HCT116 (cell line): ENCODE results near the gene CMTM8. TPM values are rescaled to one million over a fixed set of nuclear protein-coding genes. Genes with fewer than 3 reads are reported as not detected.

Source experiments
- ATAC-seq: fragments of 200-7000 bp; cut with Tn5 transposase; 2 replicates; pipeline ENCODE4 v1.9.1; 2020; ENCODE audit warnings: mild to moderate bottlenecking, moderate library complexity
- BruUV-seq: library from RNA; stranded (reverse); fragments of 400-500 nt; replicated peaks from 2 replicates; lab custom pipeline; 2021; lab: Mats Ljungman, UMichigan
- CTCF ChIA-PET: fragments of 300-600 bp; sonication (Branson Sonifier 250); formaldehyde crosslinking; loops from one replicate; lab custom pipeline; 2021; ENCODE audit warnings: antibody characterized with exemption; lab: Charles Lee
- POLR2A ChIA-PET: fragments of 300-600, 350-600 bp; sonication (Branson Sonifier 250); formaldehyde crosslinking; loops from one replicate; lab custom pipeline; 2021; ENCODE audit warnings: antibody characterized with exemption; lab: Charles Lee
- RAD21 ChIA-PET, 2 experiments: fragments of 300-600 bp; sonication (Branson Sonifier 250); formaldehyde crosslinking; loops; one replicate each; lab custom pipeline; 2023; ENCODE audit warnings: low total read pairs in 2 of 2; ENCODE audit not compliant: uncharacterized antibody in 2 of 2, unreplicated experiment in 2 of 2, low non-redundant PET in 1 of 2; lab: Charles Lee
- DNase-seq: peaks from one replicate; pipeline ENCODE4 v3.0.0-alpha.2; 2010; ENCODE audit warnings: low read depth, low spot score
- H2AFZ ChIP-seq: fragments of 200-600 bp; shearing (Covaris generic), sonication (generic); 2 replicates; pipeline ENCODE4 v1.6.1; 2017; ENCODE audit warnings: low read depth, mixed run types, mixed read lengths, antibody characterized with exemption, low read length; ENCODE audit not compliant: poor library complexity, severe bottlenecking
- H3K27ac ChIP-seq: 2 replicates; pipeline ENCODE4 v1.5.1; 2012; ENCODE audit warnings: low read depth, low read length
- H3K27me3 ChIP-seq: fragments of 200-600 bp; sonication (generic); 2 replicates; pipeline ENCODE4 v1.6.1; 2016; ENCODE audit warnings: mixed run types, low read length, mixed read lengths; ENCODE audit not compliant: insufficient read depth
- H3K36me3 ChIP-seq, 2 experiments: fragments of 200-500 bp in 1 of 2; fragments of 200-600 bp in 1 of 2; sonication (Bioruptor generic) in 1 of 2; sonication (generic) in 1 of 2; 2 replicates each; pipeline versions ENCODE4 v1.5.1 to v1.6.1; 2014 to 2016; ENCODE audit warnings: low read length in 2 of 2, inconsistent platforms in 1 of 2, mixed read lengths in 1 of 2, mixed run types in 1 of 2; ENCODE audit not compliant: insufficient read depth in 2 of 2, control insufficient read depth in 1 of 2
- H3K4me1 ChIP-seq, 2 experiments: fragments of 200-600 bp in 1 of 2; sonication (generic) in 1 of 2; 2 replicates each; pipeline versions ENCODE4 v1.5.1 to v1.6.1; 2012 to 2017; ENCODE audit warnings: low read length in 2 of 2, inconsistent platforms in 1 of 2, mild to moderate bottlenecking in 1 of 2, mixed read lengths in 1 of 2, mixed run types in 1 of 2, moderate library complexity in 1 of 2; ENCODE audit not compliant: insufficient read depth in 2 of 2, control insufficient read depth in 1 of 2
- H3K4me2 ChIP-seq: fragments of 200-600 bp; sonication (generic); 2 replicates; pipeline ENCODE4 v1.6.1; 2017; ENCODE audit warnings: mixed run types, low read length, mixed read lengths
- H3K4me3 ChIP-seq, 2 experiments: fragments of 200-600 bp in 1 of 2; sonication (generic) in 1 of 2; replicated peaks in 1 of 2; 2 replicates each; pipeline ENCODE4 v1.5.1; 2011 to 2016; ENCODE audit warnings: low read length in 2 of 2, control low read depth in 1 of 2, low read depth in 1 of 2, mild to moderate bottlenecking in 1 of 2, mixed read lengths in 1 of 2, mixed run types in 1 of 2
- H3K79me2 ChIP-seq: fragments of 200-600 bp; sonication (generic); 2 replicates; pipeline ENCODE4 v1.6.1; 2017; ENCODE audit warnings: mild to moderate bottlenecking, mixed run types, low read length, moderate library complexity, mixed read lengths; ENCODE audit not compliant: insufficient read depth
- H3K9ac ChIP-seq: fragments of 200-600 bp; sonication (generic); 2 replicates; pipeline ENCODE4 v1.6.1; 2016; ENCODE audit warnings: low read length, mixed read lengths
- H3K9me2 ChIP-seq: fragments of 200-600 bp; sonication (generic), shearing (Covaris generic); 2 replicates; pipeline ENCODE4 v1.6.1; 2017; ENCODE audit warnings: mixed run types, mild to moderate bottlenecking, moderate library complexity; ENCODE audit not compliant: insufficient read depth
- H3K9me3 ChIP-seq, 2 experiments: fragments of 200-500 bp in 1 of 2; fragments of 200-600 bp in 1 of 2; sonication (Bioruptor generic) in 1 of 2; sonication (generic) in 1 of 2; 2 replicates each; pipeline ENCODE4 v1.6.1; 2014 to 2017; ENCODE audit warnings: low read length in 2 of 2, mixed read lengths in 2 of 2, inconsistent platforms in 1 of 2, low read depth in 1 of 2, mild to moderate bottlenecking in 1 of 2, mixed run types in 1 of 2, moderate library complexity in 1 of 2; ENCODE audit not compliant: control insufficient read depth in 1 of 2, insufficient read depth in 1 of 2
- H4K20me1 ChIP-seq: fragments of 200-600 bp; sonication (generic), shearing (Covaris generic); 2 replicates; pipeline ENCODE4 v1.6.1; 2017; ENCODE audit warnings: mixed run types, mild to moderate bottlenecking, moderate library complexity; ENCODE audit not compliant: insufficient read depth
- CBX3 ChIP-seq: IDR thresholded peaks from 2 replicates; pipeline ENCODE4 v1.6.1; 2012; ENCODE audit warnings: low read depth
- CEBPB ChIP-seq: IDR thresholded peaks from 2 replicates; pipeline ENCODE4 v1.6.1; 2012; ENCODE audit warnings: low read depth
- EGR1 ChIP-seq: IDR thresholded peaks from 2 replicates; pipeline ENCODE4 v1.6.1; 2012; ENCODE audit warnings: low read depth
- EZH2phosphoT487 ChIP-seq: fragments of 200-600 bp; IDR thresholded peaks from 2 replicates; pipeline ENCODE4 v1.6.1; 2018; ENCODE audit warnings: antibody characterized with exemption, borderline replicate concordance
- FOSL1 ChIP-seq: IDR thresholded peaks from 2 replicates; pipeline ENCODE4 v1.6.1; 2012; ENCODE audit warnings: low read depth
- JUND ChIP-seq: IDR thresholded peaks from 2 replicates; pipeline ENCODE4 v1.6.1; 2012
- SIN3A ChIP-seq: IDR thresholded peaks from 2 replicates; pipeline ENCODE4 v1.6.1; 2012; ENCODE audit warnings: low read depth
- ZFX ChIP-seq: fragments of 450-650 bp; IDR thresholded peaks from 2 replicates; pipeline ENCODE4 v1.6.1; 2017
- ZNF274 ChIP-seq: fragments of 200-500 bp; sonication (Bioruptor generic); IDR thresholded peaks from 2 replicates; pipeline ENCODE4 v1.6.1; 2014; ENCODE audit warnings: mild to moderate bottlenecking, low read depth, low read length, inconsistent platforms
- intact Hi-C: fragments of 100-400 bp; cut with micrococcal nuclease; formaldehyde crosslinking; loops from 2 replicates; pipeline ENCODE4 v1.10.0; 2022
- total RNA-seq: library from RNA; stranded (reverse); gene quantifications from one replicate; pipeline ENCODE4 v1.2.1, GENCODE V29; 2021; ENCODE audit not compliant: unreplicated experiment
- TF ChIP-seq, protein P1 (sequence below): IDR thresholded peaks from 2 replicates; pipeline ENCODE4 v1.6.1; 2011; ENCODE audit warnings: mild to moderate bottlenecking, low read length, moderate library complexity; ENCODE audit not compliant: insufficient replicate concordance; ENCODE audit errors: extremely low read depth

The CMTM8 gene
- total RNA-seq, 1 experiment from 2014 or later, result 19.4 TPM

DNA sequence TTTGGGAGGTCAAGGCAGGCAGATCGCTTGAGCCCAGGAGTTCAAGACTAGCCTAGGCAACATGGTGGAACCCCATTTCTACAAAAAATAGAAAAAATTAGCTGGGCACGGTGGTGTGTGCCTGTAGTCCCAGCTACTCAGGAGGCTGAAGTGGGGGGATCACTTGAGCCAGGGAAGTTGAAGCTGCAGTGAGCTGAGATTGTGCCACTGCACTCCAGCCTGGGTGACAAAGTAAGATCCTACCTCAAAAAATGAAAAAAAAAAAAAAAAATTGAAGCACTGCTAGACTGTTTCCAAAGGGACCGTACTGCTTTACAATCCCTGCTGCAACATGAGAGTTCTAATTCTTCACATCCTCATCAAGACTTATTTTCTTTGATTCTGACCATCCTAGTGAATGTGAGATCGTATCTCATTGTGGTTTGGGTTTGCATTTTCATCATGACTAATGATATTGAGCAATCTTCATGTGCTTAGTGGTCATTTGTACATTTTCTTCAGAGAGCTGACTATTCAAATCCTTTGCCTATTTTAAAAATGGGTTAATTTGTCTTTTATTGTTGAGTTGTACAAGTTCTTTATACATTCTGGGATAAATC lies 10.8 kb downstream of the CMTM8 start (continued):
- TF ChIP-seq CEBPB (peak; percentile 99), JUND (peak; percentile 88), ZNF274 (no peak), SIN3A (peak; percentile 58), EGR1 (peak; percentile 12; the same call in 1 of the 2 replicates)

DNA sequence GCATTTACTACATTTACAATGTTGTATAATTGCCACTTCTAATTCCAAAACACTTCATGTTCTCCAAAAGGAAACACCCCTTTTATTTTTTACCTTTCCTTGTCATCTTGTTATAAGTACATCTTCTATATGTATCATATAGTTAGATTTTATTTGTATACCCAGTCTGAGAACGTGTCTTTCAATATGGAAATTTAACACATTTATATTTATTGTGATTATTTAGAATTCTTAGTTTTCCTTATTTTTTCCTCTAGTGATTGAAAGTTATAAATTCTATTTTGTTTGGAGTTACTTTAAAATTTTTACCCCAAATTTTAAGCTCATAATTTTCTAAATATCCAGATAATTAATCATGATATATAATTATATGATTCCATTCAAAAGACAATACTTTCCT lies 15.8 kb downstream of the CMTM8 start:
- no TSS peak for BruUV-seq
- no peak for TF ChIP-seq CBX3
- TF ChIP-seq, protein P1, sequence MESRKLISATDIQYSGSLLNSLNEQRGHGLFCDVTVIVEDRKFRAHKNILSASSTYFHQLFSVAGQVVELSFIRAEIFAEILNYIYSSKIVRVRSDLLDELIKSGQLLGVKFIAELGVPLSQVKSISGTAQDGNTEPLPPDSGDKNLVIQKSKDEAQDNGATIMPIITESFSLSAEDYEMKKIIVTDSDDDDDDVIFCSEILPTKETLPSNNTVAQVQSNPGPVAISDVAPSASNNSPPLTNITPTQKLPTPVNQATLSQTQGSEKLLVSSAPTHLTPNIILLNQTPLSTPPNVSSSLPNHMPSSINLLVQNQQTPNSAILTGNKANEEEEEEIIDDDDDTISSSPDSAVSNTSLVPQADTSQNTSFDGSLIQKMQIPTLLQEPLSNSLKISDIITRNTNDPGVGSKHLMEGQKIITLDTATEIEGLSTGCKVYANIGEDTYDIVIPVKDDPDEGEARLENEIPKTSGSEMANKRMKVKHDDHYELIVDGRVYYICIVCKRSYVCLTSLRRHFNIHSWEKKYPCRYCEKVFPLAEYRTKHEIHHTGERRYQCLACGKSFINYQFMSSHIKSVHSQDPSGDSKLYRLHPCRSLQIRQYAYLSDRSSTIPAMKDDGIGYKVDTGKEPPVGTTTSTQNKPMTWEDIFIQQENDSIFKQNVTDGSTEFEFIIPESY, result no peak
- TF ChIP-seq SIN3A, result no peak
- no peak for TF ChIP-seq FOSL1
- TF ChIP-seq ZFX, result no peak
- no peak for TF ChIP-seq EZH2phosphoT487
- TF ChIP-seq, all 23 proteins: peak for 0
- intact Hi-C loops, result no loop called here
- H3K27ac ChIP-seq, result no peak overlapping the region
- H3K4me1 ChIP-seq, result peaks cover 13 to 27% of the 10 kb centered on the region in 2 experiments
- no peak overlapping the region for H3K9ac ChIP-seq
- peaks cover 85% of the 10 kb centered on the region for H3K79me2 ChIP-seq
- H2AFZ ChIP-seq, result no peak overlapping the region
- DNase-seq (no peak), ATAC-seq (no peak)
- no peaks in the 10 kb centered on the region for H3K27me3 ChIP-seq
- H3K4me2 ChIP-seq, result no peak overlapping the region
- no peaks in the 10 kb centered on the region for H3K9me2 ChIP-seq
- H3K9me3 ChIP-seq, result peaks cover 0 to 5% of the 10 kb centered on the region in 2 experiments; a peak in 1 of 4 replicates
- H3K36me3 ChIP-seq, result no peaks in the 10 kb centered on the region
- ChIA-PET POLR2A (no interaction called here), CTCF (no interaction called here), RAD21 (no interaction called here)
- H3K4me3 ChIP-seq, result no peak overlapping the region
- 0 out of 2 replicates have a peak, but pooled peaks cover 3% of the 10 kb centered on the region for H4K20me1 ChIP-seq
